GM23338 (cell line): ENCODE data around the gene DCBLD1. TPM values are rescaled to one million over a fixed set of nuclear protein-coding genes. Genes with fewer than 3 reads are reported as not detected.

Source experiments
- ATAC-seq: fragments of 200-7000 bp; cut with Tn5 transposase; 3 replicates; pipeline ENCODE4 v1.9.1; 2020
- DNase-seq: peaks from one replicate; pipeline ENCODE4 v3.0.0-alpha.2; 2015; ENCODE audit warnings: low spot score
- H2AFZ ChIP-seq: fragments of 200-600 bp; sonication (generic); 2 replicates; pipeline ENCODE4 v1.8.0; 2016; ENCODE audit warnings: antibody characterized with exemption, mild to moderate bottlenecking, moderate library complexity
- H3F3A ChIP-seq: fragments of 200-600 bp; sonication (generic); replicated peaks from 2 replicates; pipeline ENCODE4 v1.8.0; 2017; ENCODE audit warnings: antibody characterized with exemption, mixed run types, low read depth
- H3K27ac ChIP-seq: fragments of 200-600 bp; sonication (generic); 2 replicates; pipeline ENCODE4 v1.6.1; 2016; ENCODE audit warnings: low read depth
- H3K27me3 ChIP-seq: fragments of 200-600 bp; sonication (generic); 2 replicates; pipeline ENCODE4 v1.8.0; 2016; ENCODE audit warnings: mild to moderate bottlenecking, mixed run types, moderate library complexity; ENCODE audit not compliant: insufficient read depth
- H3K36me3 ChIP-seq: fragments of 200-600 bp; sonication (generic); 2 replicates; pipeline ENCODE4 v1.8.0; 2016; ENCODE audit warnings: mild to moderate bottlenecking; ENCODE audit not compliant: insufficient read depth
- H3K4me1 ChIP-seq: fragments of 200-600 bp; sonication (generic); 2 replicates; pipeline ENCODE4 v1.8.0; 2016; ENCODE audit warnings: mild to moderate bottlenecking, moderate library complexity; ENCODE audit not compliant: insufficient read depth
- H3K4me2 ChIP-seq: fragments of 200-600 bp; sonication (generic); 2 replicates; pipeline ENCODE4 v1.7.1; 2017; ENCODE audit warnings: mixed run types
- H3K4me3 ChIP-seq: fragments of 200-600 bp; sonication (generic); 2 replicates; pipeline ENCODE4 v1.6.1; 2016; ENCODE audit warnings: mixed run types
- H3K79me2 ChIP-seq: fragments of 200-600 bp; sonication (generic); replicated peaks from 2 replicates; pipeline ENCODE4 v1.8.0; 2017; ENCODE audit warnings: mild to moderate bottlenecking; ENCODE audit not compliant: insufficient read depth
- H3K9me2 ChIP-seq: fragments of 200-600 bp; sonication (generic); 2 replicates; pipeline ENCODE4 v1.8.0; 2017; ENCODE audit not compliant: insufficient read depth
- H4K20me1 ChIP-seq: fragments of 200-600 bp; sonication (generic); replicated peaks from 2 replicates; pipeline ENCODE4 v1.8.0; 2017; ENCODE audit warnings: mild to moderate bottlenecking; ENCODE audit not compliant: insufficient read depth
- H3K27ac Mint-ChIP-seq: 2 replicates; pipeline ENCODE4 v1.8.0; 2020; ENCODE audit warnings: inconsistent platforms, mild to moderate bottlenecking, moderate library complexity, mixed read lengths
- H3K27me3 Mint-ChIP-seq: 3 replicates; pipeline ENCODE4 v1.8.0; 2022; ENCODE audit warnings: low read depth, mild to moderate bottlenecking, moderate library complexity, mixed read lengths, inconsistent platforms; ENCODE audit not compliant: insufficient read depth, poor library complexity
- H3K36me3 Mint-ChIP-seq: 3 replicates; pipeline ENCODE4 v1.8.0; 2021; ENCODE audit warnings: low read depth, mild to moderate bottlenecking, inconsistent platforms, moderate library complexity, mixed read lengths
- H3K4me1 Mint-ChIP-seq: 3 replicates; pipeline ENCODE4 v1.8.0; 2020; ENCODE audit warnings: mild to moderate bottlenecking, inconsistent platforms, mixed read lengths
- H3K4me3 Mint-ChIP-seq: 3 replicates; pipeline ENCODE4 v1.8.0; 2021; ENCODE audit warnings: moderate library complexity, mild to moderate bottlenecking, inconsistent platforms, mixed read lengths
- H3K9me3 Mint-ChIP-seq: 3 replicates; pipeline ENCODE4 v1.8.0; 2020; ENCODE audit warnings: moderate library complexity, mild to moderate bottlenecking, inconsistent platforms, mixed read lengths
- CREB1 ChIP-seq: fragments of 250-450 bp; sonication (Bioruptor Pico); IDR thresholded peaks from 2 replicates; pipeline ENCODE4 v1.5.0; 2020; ENCODE audit warnings: low read depth, mild to moderate bottlenecking, moderate library complexity
- CTCF ChIP-seq, 2 experiments: fragments of 200-600 bp in 1 of 2; sonication (generic) in 1 of 2; conservative IDR thresholded peaks; 2 replicates each; pipeline versions ENCODE4 v1.5.1 to v1.6.1; 2016 to 2017; ENCODE audit warnings: antibody characterized with exemption in 2 of 2, low read depth in 2 of 2, mild to moderate bottlenecking in 2 of 2, moderate library complexity in 1 of 2
- ETS1 ChIP-seq: IDR thresholded peaks from 2 replicates; pipeline ENCODE4 v1.6.1; 2016; ENCODE audit warnings: antibody characterized with exemption
- EZH2phosphoT487 ChIP-seq: fragments of 200-600 bp; sonication (generic); IDR thresholded peaks from one replicate; pipeline ENCODE4 v1.8.1; 2018; ENCODE audit warnings: antibody characterized with exemption; ENCODE audit not compliant: unreplicated experiment
- STAT1 ChIP-seq: IDR thresholded peaks from one replicate; pipeline ENCODE4 v1.6.1; 2016; ENCODE audit warnings: antibody characterized with exemption; ENCODE audit not compliant: unreplicated experiment
- ZNF462 ChIP-seq: fragments of 250-450 bp; sonication (Bioruptor Pico); IDR thresholded peaks from 2 replicates; pipeline ENCODE4 v1.5.0; 2020; ENCODE audit warnings: mild to moderate bottlenecking, moderate library complexity
- polyA plus RNA-seq: library from polyadenylated mRNA; unstranded; fragments of >200 nt; fragmentation: Nextera tagmentation; extraction: Ambion mirVana; gene quantifications from 2 replicates; pipeline ENCODE4 v1.2.1, GENCODE V29; 2016
- total RNA-seq: library from RNA; depleted of rRNA; stranded (reverse); fragments of >200 nt; shearing (Covaris generic); gene quantifications from 2 replicates; pipeline ENCODE4 v1.2.3, GENCODE V29; 2014

DCBLD1 gene
- total and polyA plus RNA-seq, 2 experiments from 2014 or later: 4.2 to 7.6 TPM

GRCh38 chr6:117595099-117595923 is 112.8 kb downstream of the DCBLD1 start:
- H3K9me3 Mint-ChIP-seq: peaks cover 10% of the 10 kb centered on the region; the same call in 2 of the 3 replicates
- peaks cover 40% of the 10 kb centered on the region for H3K36me3 Mint-ChIP-seq
- Histone ChIP-seq H3K4me2 (no peak overlapping the region), H3F3A (no peaks in the 10 kb centered on the region), H3K27ac (no peak overlapping the region), H2AFZ (no peak overlapping the region), H3K36me3 (peaks cover 9% of the 10 kb centered on the region; the same call in 1 of the 2 replicates), H3K79me2 (peaks cover 99% of the 10 kb centered on the region), H4K20me1 (peaks cover 10% of the 10 kb centered on the region; the same call in 1 of the 2 replicates), H3K9me2 (no peaks in the 10 kb centered on the region), H3K4me3 (no peak overlapping the region), H3K4me1 (no peaks in the 10 kb centered on the region; the same call in 1 of the 2 replicates), H3K27me3 (no peaks in the 10 kb centered on the region)
- no peaks in the 10 kb centered on the region for H3K27me3 Mint-ChIP-seq
- H3K4me1 Mint-ChIP-seq: peaks cover 2% of the 10 kb centered on the region; the same call in 1 of the 3 replicates
- no peak overlapping the region for H3K4me3 Mint-ChIP-seq
- H3K27ac Mint-ChIP-seq: no peak overlapping the region
- ATAC-seq (no peak), DNase-seq (no peak)
- TF ChIP-seq ETS1: no peak
- no peak for TF ChIP-seq ZNF462 (CRISPR knock-in tag)
- TF ChIP-seq CREB1: no peak
- TF ChIP-seq EZH2phosphoT487: no peak
- no peak for TF ChIP-seq STAT1
- TF ChIP-seq CTCF (conservative IDR thresholded peaks at IDR 0.05; ENCODE audit: low read depth in 2 of 2): no peak
